H9 (cell line): Measurements from ENCODE around the gene NAPB. TPM values are rescaled to one million over a fixed set of nuclear protein-coding genes. Genes with fewer than 3 reads are reported as not detected.

Source experiments
- DNase-seq: peaks from one replicate; pipeline ENCODE4 v3.0.0-alpha.2; 2017
- H2AFZ ChIP-seq: one replicate; pipeline ENCODE4 v1.6.1; 2013; ENCODE audit warnings: mild to moderate bottlenecking, low read length, control low read depth, moderate library complexity
- H2AK5ac ChIP-seq: 2 replicates; pipeline ENCODE4 v1.6.1; 2013; ENCODE audit warnings: low read length, control low read depth, mixed read lengths; ENCODE audit not compliant: insufficient read length
- H2BK120ac ChIP-seq: one replicate; pipeline ENCODE4 v1.6.1; 2013; ENCODE audit warnings: low read depth, mild to moderate bottlenecking, low read length, control low read depth, inconsistent platforms; ENCODE audit not compliant: poor library complexity, severe bottlenecking
- H2BK12ac ChIP-seq: 2 replicates; pipeline ENCODE4 v1.6.1; 2013; ENCODE audit warnings: low read length, control low read depth, mixed read lengths, low read depth; ENCODE audit not compliant: insufficient read length
- H2BK15ac ChIP-seq: 2 replicates; pipeline ENCODE4 v1.6.1; 2013; ENCODE audit warnings: low read depth, low read length, control low read depth
- H2BK20ac ChIP-seq: one replicate; pipeline ENCODE4 v1.6.1; 2013; ENCODE audit warnings: low read depth, mild to moderate bottlenecking, low read length, control low read depth, inconsistent platforms; ENCODE audit not compliant: poor library complexity, severe bottlenecking
- H2BK5ac ChIP-seq: 2 replicates; pipeline ENCODE4 v1.6.1; 2013; ENCODE audit warnings: low read length, control low read depth, mixed read lengths; ENCODE audit not compliant: insufficient read length
- H3K14ac ChIP-seq: 2 replicates; pipeline ENCODE4 v1.6.1; 2013; ENCODE audit warnings: low read length, control low read depth; ENCODE audit not compliant: insufficient read depth
- H3K18ac ChIP-seq: 2 replicates; pipeline ENCODE4 v1.6.1; 2013; ENCODE audit warnings: low read depth, mild to moderate bottlenecking, mixed read lengths, low read length, control low read depth; ENCODE audit not compliant: insufficient read length
- H3K23ac ChIP-seq: 2 replicates; pipeline ENCODE4 v1.6.1; 2013; ENCODE audit warnings: low read length, control low read depth, mixed read lengths, low read depth; ENCODE audit not compliant: insufficient read length
- H3K23me2 ChIP-seq: 2 replicates; pipeline ENCODE4 v1.6.1; 2013; ENCODE audit warnings: low read depth, mild to moderate bottlenecking, mixed read lengths, low read length, control low read depth; ENCODE audit not compliant: insufficient read length, poor library complexity, severe bottlenecking
- H3K27ac ChIP-seq: 2 replicates; pipeline ENCODE4 v1.5.1; 2013; ENCODE audit warnings: low read length, control low read depth, mixed read lengths, low read depth; ENCODE audit not compliant: insufficient read length
- H3K27me3 ChIP-seq: 2 replicates; pipeline ENCODE4 v1.6.1; 2013; ENCODE audit warnings: low read length, control low read depth, inconsistent platforms; ENCODE audit not compliant: insufficient read depth
- H3K4ac ChIP-seq: 2 replicates; pipeline ENCODE4 v1.6.1; 2013; ENCODE audit warnings: low read depth, mild to moderate bottlenecking, control low read depth, inconsistent platforms, low read length, moderate library complexity
- H3K4me1 ChIP-seq: 2 replicates; pipeline ENCODE4 v1.6.1; 2013; ENCODE audit warnings: low read length, control low read depth, inconsistent platforms; ENCODE audit not compliant: insufficient read depth
- H3K4me2 ChIP-seq: 2 replicates; pipeline ENCODE4 v1.6.1; 2013; ENCODE audit warnings: low read length, control low read depth, mixed read lengths; ENCODE audit not compliant: insufficient read length, insufficient read depth
- H3K56ac ChIP-seq: 2 replicates; pipeline ENCODE4 v1.6.1; 2013; ENCODE audit warnings: low read depth, mild to moderate bottlenecking, mixed read lengths, low read length, control low read depth; ENCODE audit not compliant: insufficient read length
- H3K79me1 ChIP-seq: 2 replicates; pipeline ENCODE4 v1.6.1; 2013; ENCODE audit warnings: low read depth, mild to moderate bottlenecking, moderate library complexity, low read length, control low read depth, inconsistent platforms; ENCODE audit not compliant: insufficient read depth, poor library complexity, severe bottlenecking
- H3K79me2 ChIP-seq: 2 replicates; pipeline ENCODE4 v1.6.1; 2013; ENCODE audit warnings: low read length, control low read depth, inconsistent platforms; ENCODE audit not compliant: insufficient read depth
- H3K9ac ChIP-seq: 2 replicates; pipeline ENCODE4 v1.6.1; 2013; ENCODE audit warnings: low read length, control low read depth, mixed read lengths; ENCODE audit not compliant: insufficient read length; ENCODE audit errors: extremely low read depth
- H3K9me3 ChIP-seq: one replicate; pipeline ENCODE4 v1.6.1; 2013; ENCODE audit warnings: low read depth, low read length, inconsistent platforms; ENCODE audit not compliant: control insufficient read depth
- H3T11ph ChIP-seq: one replicate; pipeline ENCODE4 v1.6.1; 2013; ENCODE audit warnings: mild to moderate bottlenecking, low read length, control low read depth, inconsistent platforms
- H4K20me1 ChIP-seq: one replicate; pipeline ENCODE4 v1.6.1; 2013; ENCODE audit not compliant: control insufficient read depth, insufficient read length, insufficient read depth
- H4K5ac ChIP-seq: 2 replicates; pipeline ENCODE4 v1.6.1; 2013; ENCODE audit warnings: low read depth, mild to moderate bottlenecking, mixed read lengths, low read length, control low read depth; ENCODE audit not compliant: insufficient read length
- H4K8ac ChIP-seq: replicated peaks from 2 replicates; pipeline ENCODE4 v1.6.1; 2013; ENCODE audit warnings: low read length, control low read depth, mixed read lengths, low read depth; ENCODE audit not compliant: insufficient read length
- H4K91ac ChIP-seq: 2 replicates; pipeline ENCODE4 v1.6.1; 2013; ENCODE audit warnings: low read depth, mild to moderate bottlenecking, moderate library complexity, mixed read lengths, low read length, control low read depth; ENCODE audit not compliant: insufficient read length
- H3K27ac Mint-ChIP-seq, 3 experiments: 2 replicates in 2 of 3; 3 replicates in 1 of 3; pipeline ENCODE4 v1.8.0; 2020 to 2021; ENCODE audit warnings: mixed read lengths in 3 of 3, mild to moderate bottlenecking in 1 of 3, moderate library complexity in 1 of 3
- H3K27me3 Mint-ChIP-seq: 2 replicates; pipeline ENCODE4 v1.8.0; 2021; ENCODE audit warnings: low read depth, mild to moderate bottlenecking, moderate library complexity, mixed read lengths
- H3K36me3 Mint-ChIP-seq, 3 experiments: 2 replicates in 2 of 3; 3 replicates in 1 of 3; pipeline ENCODE4 v1.8.0; 2020 to 2021; ENCODE audit warnings: low read depth in 3 of 3, mixed read lengths in 3 of 3; ENCODE audit not compliant: insufficient read depth in 1 of 3
- H3K4me1 Mint-ChIP-seq, 2 experiments: 2 replicates each; pipeline ENCODE4 v1.8.0; 2020; ENCODE audit warnings: mixed read lengths in 2 of 2
- H3K4me3 Mint-ChIP-seq, 2 experiments: 2 replicates in 1 of 2; 3 replicates in 1 of 2; pipeline ENCODE4 v1.8.0; 2020 to 2021; ENCODE audit warnings: mild to moderate bottlenecking in 2 of 2, mixed read lengths in 2 of 2, moderate library complexity in 1 of 2
- H3K9me3 Mint-ChIP-seq, 2 experiments: 2 replicates in 1 of 2; 3 replicates in 1 of 2; pipeline ENCODE4 v1.8.0; 2020; ENCODE audit warnings: mild to moderate bottlenecking in 2 of 2, mixed read lengths in 2 of 2, moderate library complexity in 1 of 2
- CTCF ChIP-seq: fragments of 200-600 bp; sonication (generic); conservative IDR thresholded peaks from 3 replicates; pipeline ENCODE4 v1.8.0; 2021; ENCODE audit warnings: antibody characterized with exemption, mild to moderate bottlenecking
- WGBS: extraction: QIAGEN DNeasy Blood & Tissue Kit; methylation state at CpG from one replicate; pipeline ENCODE4 v1.1.7; 2013; ENCODE audit warnings: missing lambda C conversion rate, low lambda C conversion rate, mixed read lengths; ENCODE audit not compliant: insufficient read length; ENCODE audit errors: extremely low coverage; 5-methylcytosine and 5-hydroxymethylcytosine counted together
- total RNA-seq: library from RNA; stranded (reverse); gene quantifications from 2 replicates; pipeline ENCODE4 v1.2.1, GENCODE V29; 2021

The NAPB gene
- total RNA-seq, 1 experiment from 2014 or later = 10.4 TPM

GRCh38 chr20:23404196-23404595 is 17.1 kb downstream of the NAPB start:
- Mint-ChIP-seq H3K36me3 (peaks cover 2 to 18% (median 14%) of the 10 kb centered on the region in 3 experiments; a peak in 6 of 7 replicates), H3K4me3 (no peak overlapping the region), H3K27ac (no peak overlapping the region), H3K4me1 (peaks cover 3 to 5% of the 10 kb centered on the region in 2 experiments; a peak in 2 of 4 replicates), H3K9me3 (no peaks in the 10 kb centered on the region), H3K27me3 (no peaks in the 10 kb centered on the region)
- TF ChIP-seq CTCF = no peak
- no peak overlapping the region for H3K4me2 ChIP-seq
- no peak overlapping the region for H3T11ph ChIP-seq
- no peaks in the 10 kb centered on the region for H3K4me1 ChIP-seq
- no peaks in the 10 kb centered on the region for H3K23me2 ChIP-seq
- no CpG with 5 or more reads among the region's 3 CpGs for WGBS
- H2BK120ac ChIP-seq = no peak overlapping the region
- H3K14ac ChIP-seq = no peak overlapping the region
- peaks cover 7% of the 10 kb centered on the region; the same call in 1 of the 2 replicates for H3K79me2 ChIP-seq
- no peak overlapping the region for H2AFZ ChIP-seq
- H3K23ac ChIP-seq = no peak overlapping the region
- no peak overlapping the region for H3K18ac ChIP-seq
- H2AK5ac ChIP-seq = no peak overlapping the region
- no peaks in the 10 kb centered on the region for H3K27me3 ChIP-seq
- no peak overlapping the region for H2BK5ac ChIP-seq
- no peak for DNase-seq
- H4K20me1 ChIP-seq = no peaks in the 10 kb centered on the region
- no peak overlapping the region for H3K56ac ChIP-seq
- no peak overlapping the region for H4K5ac ChIP-seq
- no peak overlapping the region for H4K8ac ChIP-seq
- H3K4ac ChIP-seq = no peak overlapping the region
- peaks cover 5% of the 10 kb centered on the region for H3K79me1 ChIP-seq
- H3K9ac ChIP-seq = no peak overlapping the region
- no peak overlapping the region for H2BK15ac ChIP-seq
- H2BK20ac ChIP-seq = no peak overlapping the region
- H4K91ac ChIP-seq = no peak overlapping the region
- H2BK12ac ChIP-seq = no peak overlapping the region
- no peaks in the 10 kb centered on the region for H3K9me3 ChIP-seq
- no peak overlapping the region for H3K27ac ChIP-seq
